CD4-positive, CD25-positive, alpha-beta regulatory T cell (primary cell): Measurements from ENCODE around the gene SPATA33. TPM values are rescaled to one million over a fixed set of nuclear protein-coding genes. Genes with fewer than 3 reads are reported as not detected.
A peak's percentile ranks its signal among the peaks of the same experiment; 100 is the strongest.

Experiments
- ATAC-seq, 2 donors: fragments of 150-1000 bp; cut with Tn5 transposase; one replicate each; pipeline ENCODE4 v1.10.0; 2021; ENCODE audit warnings: low read depth in 2 of 2, moderate number of reproducible peaks in 2 of 2, moderate library complexity in 1 of 2
- DNase-seq, 3 donors: peaks; one replicate each; pipeline versions ENCODE4 v3.0.0 to v3.0.0-alpha.2; 2012 to 2022; ENCODE audit warnings: mixed read lengths in 1 of 3
- H3K27ac ChIP-seq: one replicate; pipeline ENCODE4 v1.7.0; 2013; ENCODE audit warnings: mild to moderate bottlenecking, low read length; ENCODE audit not compliant: insufficient read depth, poor library complexity, severe bottlenecking
- H3K27me3 ChIP-seq: one replicate; pipeline ENCODE4 v1.7.0; 2013; ENCODE audit warnings: low read length; ENCODE audit not compliant: control insufficient read depth, insufficient read depth
- H3K36me3 ChIP-seq: one replicate; pipeline ENCODE4 v1.7.0; 2013; ENCODE audit warnings: mild to moderate bottlenecking, low read length, moderate library complexity; ENCODE audit not compliant: control insufficient read depth, insufficient read depth
- H3K4me1 ChIP-seq: 2 replicates; pipeline ENCODE4 v1.7.0; 2013; ENCODE audit warnings: mild to moderate bottlenecking, low read length; ENCODE audit not compliant: insufficient read depth, control insufficient read depth, poor library complexity, severe bottlenecking
- H3K4me3 ChIP-seq: one replicate; pipeline ENCODE4 v1.7.0; 2013; ENCODE audit warnings: low read depth, mild to moderate bottlenecking, low read length, moderate library complexity
- H3K9me3 ChIP-seq, 2 experiments: 1 replicate in 1 of 2; 2 replicates in 1 of 2; pipeline ENCODE4 v1.7.0; 2013; ENCODE audit warnings: low read length in 2 of 2, mild to moderate bottlenecking in 1 of 2, moderate library complexity in 1 of 2; ENCODE audit not compliant: control insufficient read depth in 2 of 2
- H3K27ac Mint-ChIP-seq, 3 donors: one replicate each; pipeline ENCODE4 v1.8.0; 2020 to 2022; ENCODE audit warnings: mild to moderate bottlenecking in 3 of 3, mixed read lengths in 3 of 3, moderate library complexity in 2 of 3
- H3K27me3 Mint-ChIP-seq: one replicate; pipeline ENCODE4 v1.8.0; 2022; ENCODE audit warnings: mild to moderate bottlenecking, mixed read lengths
- H3K36me3 Mint-ChIP-seq: one replicate; pipeline ENCODE4 v1.8.0; 2020; ENCODE audit warnings: mixed read lengths
- H3K4me1 Mint-ChIP-seq, 4 donors: one replicate each; pipeline ENCODE4 v1.8.0; 2020 to 2022; ENCODE audit warnings: mixed read lengths in 4 of 4, mild to moderate bottlenecking in 1 of 4
- H3K4me3 Mint-ChIP-seq, 4 donors: one replicate each; pipeline ENCODE4 v1.8.0; 2020 to 2022; ENCODE audit warnings: mild to moderate bottlenecking in 4 of 4, mixed read lengths in 4 of 4, moderate library complexity in 3 of 4
- H3K9me3 Mint-ChIP-seq, 7 donors: one replicate each; pipeline ENCODE4 v1.8.0; 2020 to 2022; ENCODE audit warnings: mixed read lengths in 7 of 7, mild to moderate bottlenecking in 3 of 7, moderate library complexity in 2 of 7
- polyA plus RNA-seq, 4 donors: library from polyadenylated mRNA; unstranded; fragments of 300-500 nt; fragmentation: Illumina TruSeq; gene quantifications; one replicate each; pipeline ENCODE4 v1.2.3, GENCODE V29; 2021
- total RNA-seq: library from RNA; stranded (reverse); gene quantifications from one replicate; pipeline ENCODE4 v1.2.3, GENCODE V29; 2022

SPATA33 gene
- total and polyA plus RNA-seq, 5 donors from 2014 or later: 2.0 to 7.1 (median 3.7) TPM

GRCh38 chr16:89621136-89621697 lies 36.4 kb upstream of the SPATA33 start:
- H3K27ac Mint-ChIP-seq: peak overlapping the region in 1 of 3 donors; percentile 26
- Histone ChIP-seq H3K36me3 (no peaks in the 10 kb centered on the region), H3K4me3 (no peak overlapping the region), H3K27ac (no peak overlapping the region), H3K9me3 (peaks cover 0 to 7% of the 10 kb centered on the region in 2 experiments), H3K4me1 (peaks cover 7% of the 10 kb centered on the region), H3K27me3 (no peaks in the 10 kb centered on the region)
- peaks cover 4% of the 10 kb centered on the region for H3K27me3 Mint-ChIP-seq
- no peak for DNase-seq
- no peak for ATAC-seq
- peaks cover 0 to 5% (median 0%) of the 10 kb centered on the region in 7 donors for H3K9me3 Mint-ChIP-seq
- no peak overlapping the region for H3K4me3 Mint-ChIP-seq
- no peaks in the 10 kb centered on the region for H3K36me3 Mint-ChIP-seq
- peaks cover 0 to 12% (median 4%) of the 10 kb centered on the region in 4 donors for H3K4me1 Mint-ChIP-seq

GRCh38 chr16:89621698-89622409 lies 35.8 kb upstream of the SPATA33 start:
- Histone ChIP-seq H3K36me3 (no peaks in the 10 kb centered on the region), H3K4me3 (no peak overlapping the region), H3K27ac (no peak overlapping the region), H3K9me3 (peaks cover 0 to 3% of the 10 kb centered on the region in 2 experiments), H3K27me3 (no peaks in the 10 kb centered on the region), H3K4me1 (peaks cover 3% of the 10 kb centered on the region)
- Mint-ChIP-seq H3K27ac (no peak overlapping the region), H3K9me3 (peaks cover 0 to 2% (median 0%) of the 10 kb centered on the region in 7 donors), H3K4me1 (peaks cover 0 to 6% (median 3%) of the 10 kb centered on the region in 4 donors), H3K4me3 (no peak overlapping the region), H3K36me3 (no peaks in the 10 kb centered on the region), H3K27me3 (peaks cover 4% of the 10 kb centered on the region)
- no peak for ATAC-seq
- DNase-seq: no peak

- no peak overlapping the region for H3K27ac ChIP-seq
- H3K36me3 ChIP-seq: no peaks in the 10 kb centered on the region
- Mint-ChIP-seq H3K4me3 (no peak overlapping the region), H3K4me1 (peaks cover 0 to 2% (median under 1%) of the 10 kb centered on the region in 4 donors), H3K27me3 (peaks cover 4% of the 10 kb centered on the region), H3K36me3 (no peaks in the 10 kb centered on the region), H3K27ac (peak overlapping the region in 1 of 3 donors; percentile 53), H3K9me3 (no peaks in the 10 kb centered on the region)
- H3K4me3 ChIP-seq: no peak overlapping the region
- ATAC-seq (no peak), DNase-seq (no peak)
- H3K9me3 ChIP-seq: no peaks in the 10 kb centered on the region
- no peaks in the 10 kb centered on the region for H3K27me3 ChIP-seq
- no peaks in the 10 kb centered on the region for H3K4me1 ChIP-seq
These were observed 34.0 kb upstream of the SPATA33 start for GRCh38 chr16:89623511-89624261.

- no peak overlapping the region for H3K27ac ChIP-seq
- no peak overlapping the region for H3K27ac Mint-ChIP-seq
- no peaks in the 10 kb centered on the region for H3K36me3 ChIP-seq
- H3K36me3 Mint-ChIP-seq: no peaks in the 10 kb centered on the region
- H3K4me3 Mint-ChIP-seq: no peak overlapping the region
- H3K27me3 Mint-ChIP-seq: peaks cover 4% of the 10 kb centered on the region
- H3K9me3 ChIP-seq: no peaks in the 10 kb centered on the region
- no peaks in the 10 kb centered on the region for H3K4me1 ChIP-seq
- H3K4me1 Mint-ChIP-seq: peaks cover 0 to 2% (median under 1%) of the 10 kb centered on the region in 4 donors
- no peaks in the 10 kb centered on the region for H3K27me3 ChIP-seq
- H3K9me3 Mint-ChIP-seq: no peaks in the 10 kb centered on the region
- ATAC-seq (no peak), DNase-seq (no peak)
- H3K4me3 ChIP-seq: no peak overlapping the region
These were observed 32.6 kb upstream of the SPATA33 start for GRCh38 chr16:89624777-89625761.

- H3K4me3 ChIP-seq: no peak overlapping the region
- Mint-ChIP-seq H3K27me3 (no peaks in the 10 kb centered on the region), H3K4me1 (no peaks in the 10 kb centered on the region), H3K9me3 (peaks cover 0 to 1% (median 0%) of the 10 kb centered on the region in 7 donors), H3K27ac (no peak overlapping the region), H3K4me3 (no peak overlapping the region), H3K36me3 (no peaks in the 10 kb centered on the region)
- no peak for DNase-seq
- H3K27me3 ChIP-seq: no peaks in the 10 kb centered on the region
- ATAC-seq: no peak
- H3K4me1 ChIP-seq: no peaks in the 10 kb centered on the region
- H3K36me3 ChIP-seq: no peaks in the 10 kb centered on the region
- no peak overlapping the region for H3K27ac ChIP-seq
- H3K9me3 ChIP-seq: no peaks in the 10 kb centered on the region
These were observed 27.6 kb upstream of the SPATA33 start for GRCh38 chr16:89629827-89630610.

- Histone ChIP-seq H3K27ac (no peak overlapping the region), H3K4me3 (no peak overlapping the region), H3K4me1 (no peaks in the 10 kb centered on the region), H3K9me3 (no peaks in the 10 kb centered on the region), H3K36me3 (no peaks in the 10 kb centered on the region), H3K27me3 (no peaks in the 10 kb centered on the region)
- H3K27me3 Mint-ChIP-seq: no peaks in the 10 kb centered on the region
- H3K9me3 Mint-ChIP-seq: peaks cover 0 to 1% (median 0%) of the 10 kb centered on the region in 7 donors
- ATAC-seq (no peak), DNase-seq (no peak)
- H3K36me3 Mint-ChIP-seq: no peaks in the 10 kb centered on the region
- H3K27ac Mint-ChIP-seq: no peak overlapping the region
- no peaks in the 10 kb centered on the region for H3K4me1 Mint-ChIP-seq
- no peak overlapping the region for H3K4me3 Mint-ChIP-seq
These were observed 24.5 kb upstream of the SPATA33 start for GRCh38 chr16:89633064-89633631.
